IMR-90 (cell line): ENCODE results near the gene MAP3K19. TPM values are rescaled to one million over a fixed set of nuclear protein-coding genes. Genes with fewer than 3 reads are reported as not detected.

ENCODE experiments used
- ATAC-seq: fragments of 200-7000 bp; cut with Tn5 transposase; 2 replicates; pipeline ENCODE4 v1.9.1; 2020; ENCODE audit warnings: low read depth, mild to moderate bottlenecking, moderate library complexity
- BruUV-seq: library from RNA; stranded (reverse); fragments of 400-500 nt; replicated peaks from 2 replicates; lab custom pipeline; 2021; lab: Mats Ljungman, UMichigan
- CTCF ChIA-PET: fragments of 300-600 bp; formaldehyde crosslinking; extraction: SDS; loops from one replicate; lab custom pipeline; 2021; ENCODE audit warnings: antibody characterized with exemption; lab: Yijun Ruan, JAX
- POLR2A ChIA-PET: fragments of 300-600 bp; sonication (Branson Sonifier 250); formaldehyde crosslinking; loops from one replicate; lab custom pipeline; 2022; ENCODE audit warnings: antibody characterized with exemption; ENCODE audit not compliant: unreplicated experiment; lab: Charles Lee
- DNase-seq: peaks from one replicate; pipeline ENCODE4 v3.0.0; 2013
- H2AFZ ChIP-seq: replicated peaks from 2 replicates; pipeline ENCODE3; 2013; ENCODE audit warnings: low read length, mild to moderate bottlenecking; ENCODE audit not compliant: poor library complexity
- H2AK5ac ChIP-seq: 2 replicates; pipeline ENCODE4 v1.6.1; 2013; ENCODE audit warnings: low read depth, low read length, inconsistent platforms
- H2AK9ac ChIP-seq: replicated peaks from 2 replicates; pipeline ENCODE3; 2013; ENCODE audit warnings: mild to moderate bottlenecking, low read depth, low read length, moderate library complexity; ENCODE audit not compliant: poor library complexity
- H2BK120ac ChIP-seq: 2 replicates; pipeline ENCODE4 v1.6.1; 2013; ENCODE audit warnings: low read depth, low read length, inconsistent platforms
- H2BK15ac ChIP-seq: 3 replicates; pipeline ENCODE4 v1.6.1; 2013; ENCODE audit warnings: low read depth, low read length, inconsistent platforms
- H2BK20ac ChIP-seq: 2 replicates; pipeline ENCODE4 v1.6.1; 2013; ENCODE audit warnings: low read depth, mild to moderate bottlenecking, inconsistent platforms, low read length, moderate library complexity
- H2BK5ac ChIP-seq: 2 replicates; pipeline ENCODE4 v1.6.1; 2013; ENCODE audit warnings: mild to moderate bottlenecking, low read depth, low read length, inconsistent platforms; ENCODE audit not compliant: poor library complexity, severe bottlenecking
- H3K14ac ChIP-seq: replicated peaks from 2 replicates; pipeline ENCODE4 v1.6.1; 2013; ENCODE audit warnings: low read depth, low read length, inconsistent platforms
- H3K18ac ChIP-seq: 2 replicates; pipeline ENCODE4 v1.6.1; 2013; ENCODE audit warnings: low read depth, low read length, control low read depth
- H3K23ac ChIP-seq: 2 replicates; pipeline ENCODE4 v1.6.1; 2013; ENCODE audit warnings: low read depth, low read length, inconsistent platforms
- H3K27ac ChIP-seq: 2 replicates; pipeline ENCODE4 v1.5.1; 2013; ENCODE audit warnings: mild to moderate bottlenecking, control low read depth, low read length; ENCODE audit not compliant: insufficient read depth
- H3K27me3 ChIP-seq: 2 replicates; pipeline ENCODE4 v1.6.1; 2013; ENCODE audit warnings: low read length; ENCODE audit not compliant: control insufficient read depth, insufficient read depth
- H3K36me3 ChIP-seq: 2 replicates; pipeline ENCODE4 v1.6.1; 2013; ENCODE audit warnings: low read length, mixed read lengths; ENCODE audit not compliant: control insufficient read depth, insufficient read depth
- H3K4ac ChIP-seq: 2 replicates; pipeline ENCODE4 v1.6.1; 2013; ENCODE audit warnings: low read depth, low read length, inconsistent platforms
- H3K4me1 ChIP-seq: 2 replicates; pipeline ENCODE4 v1.6.1; 2013; ENCODE audit warnings: low read length, mixed read lengths; ENCODE audit not compliant: control insufficient read depth, insufficient read depth
- H3K4me2 ChIP-seq: 2 replicates; pipeline ENCODE4 v1.6.1; 2013; ENCODE audit warnings: low read depth, mild to moderate bottlenecking, control low read depth, low read length, moderate library complexity
- H3K4me3 ChIP-seq: 2 replicates; pipeline ENCODE4 v1.5.1; 2013; ENCODE audit warnings: low read depth, mild to moderate bottlenecking, control low read depth, low read length, moderate library complexity; ENCODE audit not compliant: insufficient read depth
- H3K56ac ChIP-seq: 2 replicates; pipeline ENCODE4 v1.6.1; 2013; ENCODE audit warnings: low read length, inconsistent platforms; ENCODE audit not compliant: insufficient read depth; ENCODE audit errors: extremely low read depth
- H3K79me1 ChIP-seq, 2 experiments: 2 replicates each; pipeline ENCODE4 v1.6.1; 2013; ENCODE audit warnings: low read length in 2 of 2, inconsistent platforms in 1 of 2, low read depth in 1 of 2
- H3K9ac ChIP-seq: 2 replicates; pipeline ENCODE4 v1.6.1; 2013; ENCODE audit warnings: low read depth, low read length, control low read depth
- H3K9me1 ChIP-seq: 2 replicates; pipeline ENCODE4 v1.6.1; 2013; ENCODE audit warnings: low read length, inconsistent platforms; ENCODE audit not compliant: insufficient read depth
- H3K9me3 ChIP-seq: 2 replicates; pipeline ENCODE4 v1.6.1; 2013; ENCODE audit warnings: low read length; ENCODE audit not compliant: control insufficient read depth, insufficient read depth
- H4K20me1 ChIP-seq: 2 replicates; pipeline ENCODE4 v1.6.1; 2013; ENCODE audit warnings: low read length, inconsistent platforms; ENCODE audit not compliant: insufficient read depth
- H4K5ac ChIP-seq: 2 replicates; pipeline ENCODE4 v1.6.1; 2013; ENCODE audit warnings: mild to moderate bottlenecking, low read depth, low read length, control low read depth
- H4K8ac ChIP-seq, 2 experiments: 2 replicates each; pipeline ENCODE4 v1.6.1; 2013; ENCODE audit warnings: low read depth in 2 of 2, low read length in 2 of 2, control low read depth in 1 of 2, inconsistent platforms in 1 of 2
- H4K91ac ChIP-seq: 2 replicates; pipeline ENCODE4 v1.6.1; 2013; ENCODE audit warnings: low read depth, low read length, inconsistent platforms; ENCODE audit not compliant: insufficient read depth
- BHLHE40 ChIP-seq: fragments of 150-350 bp; IDR thresholded peaks from 2 replicates; pipeline ENCODE4 v1.6.1; 2016; ENCODE audit warnings: mild to moderate bottlenecking, low read depth, low read length
- CEBPB ChIP-seq: IDR thresholded peaks from 2 replicates; pipeline ENCODE4 v1.6.1; 2012; ENCODE audit warnings: low read depth, low read length, improper control_type of control experiment
- CHD1 ChIP-seq: IDR thresholded peaks from 2 replicates; pipeline ENCODE4 v1.6.1; 2012; ENCODE audit warnings: low read depth, low read length, improper control_type of control experiment
- ELK1 ChIP-seq: fragments of 150-350 bp; IDR thresholded peaks from 2 replicates; pipeline ENCODE4 v1.6.1; 2016; ENCODE audit warnings: low read depth, mild to moderate bottlenecking, low read length, moderate library complexity, borderline replicate concordance
- FOS ChIP-seq: fragments of 150-350 bp; IDR thresholded peaks from 2 replicates; pipeline ENCODE4 v1.6.1; 2016; ENCODE audit warnings: low read depth, low read length
- MAFK ChIP-seq: IDR thresholded peaks from 2 replicates; pipeline ENCODE4 v1.6.1; 2012; ENCODE audit warnings: low read depth, low read length, improper control_type of control experiment
- MAZ ChIP-seq: IDR thresholded peaks from 2 replicates; pipeline ENCODE4 v1.6.1; 2012; ENCODE audit warnings: low read depth, mild to moderate bottlenecking, low read length, improper control_type of control experiment, moderate library complexity, borderline replicate concordance
- MXI1 ChIP-seq: IDR thresholded peaks from 2 replicates; pipeline ENCODE4 v1.6.1; 2012; ENCODE audit warnings: low read depth, mild to moderate bottlenecking, low read length, moderate library complexity, borderline replicate concordance
- POLR2A ChIP-seq: IDR thresholded peaks from 2 replicates; pipeline ENCODE4 v1.6.1; 2012; ENCODE audit warnings: mild to moderate bottlenecking, low read depth, low read length
- RCOR1 ChIP-seq: IDR thresholded peaks from 2 replicates; pipeline ENCODE4 v1.6.1; 2012; ENCODE audit warnings: mild to moderate bottlenecking, low read length, improper control_type of control experiment; ENCODE audit not compliant: insufficient replicate concordance
- RFX5 ChIP-seq: IDR thresholded peaks from 2 replicates; pipeline ENCODE4 v1.8.0; 2012; ENCODE audit warnings: low read depth, mild to moderate bottlenecking, low read length, moderate library complexity
- SMC3 ChIP-seq: fragments of 150-350 bp; IDR thresholded peaks from 2 replicates; pipeline ENCODE4 v1.6.1; 2016; ENCODE audit warnings: low read depth, mild to moderate bottlenecking, antibody characterized with exemption, low read length, moderate library complexity
- WGBS, 2 experiments: methylation state at CpG; one replicate each; pipeline versions ENCODE4 v1.1.5 to v1.1.7; 2013; ENCODE audit warnings: missing lambda C conversion rate in 2 of 2; ENCODE audit not compliant: insufficient read length in 1 of 2; ENCODE audit errors: extremely low coverage in 2 of 2; 5-methylcytosine and 5-hydroxymethylcytosine counted together
- dilution Hi-C: fragments of 300-500 bp; cut with HindIII; formaldehyde crosslinking; loops from one replicate; pipeline ENCODE4 v1.14.3; 2018; ENCODE audit warnings: low sequenced_read_pairs; ENCODE audit not compliant: unreplicated experiment
- in situ Hi-C: fragments of 300-500 bp; cut with MboI; formaldehyde crosslinking; loops from 3 replicates; pipeline ENCODE4 v1.14.3; 2019; ENCODE audit warnings: low sequenced_read_pairs, inconsistent platforms, mixed read lengths
- intact Hi-C: fragments of 100-400 bp; cut with micrococcal nuclease; formaldehyde crosslinking; loops from 2 replicates; pipeline ENCODE4 v1.10.0; 2022
- polyA plus RNA-seq, 3 experiments: library from polyadenylated mRNA; depleted of rRNA; stranded (reverse); fragments of >200 nt; gene quantifications; 2 replicates each; pipeline ENCODE4 v1.2.3, GENCODE V29; 2012; ENCODE audit warnings: low replicate concordance in 1 of 3
- total RNA-seq: library from RNA; depleted of rRNA; stranded (reverse); fragments of >200 nt; gene quantifications from 2 replicates; pipeline ENCODE4 v1.2.3, GENCODE V29; 2012

MAP3K19 gene
- total and polyA plus RNA-seq, 2 of the 4 experiments (the other 2 are of a cell fraction): not detected

- peaks cover 8% of the 10 kb centered on the region; the same call in 1 of the 2 replicates for H4K20me1 ChIP-seq
- H3K27me3 ChIP-seq: no peaks in the 10 kb centered on the region
- no peak overlapping the region for H3K14ac ChIP-seq
- H3K9me1 ChIP-seq: peaks cover 8% of the 10 kb centered on the region; the same call in 1 of the 2 replicates
- TF ChIP-seq POLR2A (no peak), MAFK (no peak), FOS (no peak), BHLHE40 (no peak), RCOR1 (no peak), ELK1 (no peak), RFX5 (no peak), SMC3 (no peak), MAZ (no peak), CEBPB (no peak), CHD1 (no peak), MXI1 (no peak)
- ChIA-PET CTCF (no interaction called here), POLR2A (no interaction called here)
- no peak overlapping the region for H3K4me3 ChIP-seq
- in situ Hi-C loops (no loop called here), dilution Hi-C loops (no loop called here), intact Hi-C loops (no loop called here)
- no peak overlapping the region for H2AK9ac ChIP-seq
- no peak overlapping the region for H3K27ac ChIP-seq
- H3K9me3 ChIP-seq: no peaks in the 10 kb centered on the region
- no peak overlapping the region for H2BK5ac ChIP-seq
- DNase-seq (no peak), ATAC-seq (no peak)
- no peak overlapping the region for H3K4me2 ChIP-seq
- H2AFZ ChIP-seq: no peak overlapping the region
- BruUV-seq: no TSS peak
- H3K36me3 ChIP-seq: peaks cover 30% of the 10 kb centered on the region
- no peak overlapping the region for H2BK15ac ChIP-seq
- no peak overlapping the region for H2BK20ac ChIP-seq
- 0 out of 2 replicates have a peak, but pooled peaks cover 2% of the 10 kb centered on the region for H3K4me1 ChIP-seq
- H3K23ac ChIP-seq: no peak overlapping the region
- no peak overlapping the region for H4K91ac ChIP-seq
- no peak overlapping the region for H4K5ac ChIP-seq
- H3K4ac ChIP-seq: no peak overlapping the region
- WGBS, 2 experiments: no CpG with 5 or more reads among the region's 7 CpGs
- peaks cover 13 to 43% of the 10 kb centered on the region in 2 experiments; a peak in 3 of 4 replicates for H3K79me1 ChIP-seq
- no peak overlapping the region for H2BK120ac ChIP-seq
- H2AK5ac ChIP-seq: no peak overlapping the region
- H3K9ac ChIP-seq: no peak overlapping the region
- no peak overlapping the region; the same call in 1 of the 2 replicates for H3K56ac ChIP-seq
- H4K8ac ChIP-seq: no peak overlapping the region
- no peak overlapping the region for H3K18ac ChIP-seq
Observed at GRCh38 chr2:134949981-134950708, 97.1 kb downstream of the MAP3K19 start.
